GM12878 (cell line): ENCODE results near the gene CGB5.

Experiments used
- EGR1 ChIP-seq, 2 experiments: IDR thresholded peaks; 1 replicate in 1 of 2; 2 replicates in 1 of 2; pipeline ENCODE4 v1.6.1; 2011 to 2012; ENCODE audit warnings: low read depth in 2 of 2, low read length in 2 of 2, borderline replicate concordance in 1 of 2, mild to moderate bottlenecking in 1 of 2, moderate library complexity in 1 of 2
- FOXK2 ChIP-seq: fragments of 450-650 bp; IDR thresholded peaks from 2 replicates; pipeline ENCODE4 v1.6.1; 2017; ENCODE audit warnings: mild to moderate bottlenecking, moderate library complexity
- GABPA ChIP-seq: IDR thresholded peaks from 2 replicates; pipeline ENCODE4 v1.6.1; 2014; ENCODE audit warnings: antibody characterized with exemption, low read depth, mild to moderate bottlenecking, inconsistent platforms
- JUNB ChIP-seq: IDR thresholded peaks from 2 replicates; pipeline ENCODE4 v1.6.1; 2016; ENCODE audit warnings: antibody characterized with exemption, mild to moderate bottlenecking
- TAF1 ChIP-seq: IDR thresholded peaks from 2 replicates; pipeline ENCODE4 v1.6.1; 2011; ENCODE audit warnings: mild to moderate bottlenecking, low read depth, low read length, borderline replicate concordance
- TCF7 ChIP-seq: IDR thresholded peaks from 2 replicates; pipeline ENCODE4 v1.6.1; 2014; ENCODE audit warnings: antibody characterized with exemption, borderline replicate concordance
- ZBTB33 ChIP-seq: fragments of 450-650 bp; IDR thresholded peaks from 2 replicates; pipeline ENCODE4 v1.6.1; 2017; ENCODE audit warnings: mild to moderate bottlenecking
- ZZZ3 ChIP-seq: IDR thresholded peaks from 2 replicates; pipeline ENCODE4 v1.6.1; 2011; ENCODE audit warnings: low read depth; ENCODE audit not compliant: control insufficient read depth, insufficient read length

GRCh38 chr19:49017041-49017665 is 26.5 kb upstream of the CGB5 start, which contains the start of gene LHB:
- TF ChIP-seq GABPA (no peak), ZBTB33 (no peak), ZZZ3 (no peak), FOXK2 (no peak), TCF7 (no peak), TAF1 (no peak), EGR1 (IDR thresholded peaks at IDR 0.05; ENCODE audit: borderline replicate concordance in 1 of 2, low read depth in 2 of 2, low read length in 2 of 2) (no peak), JUNB (no peak)
